Measurements from ENCODE around the gene CEMIP.

CEMIP gene

DNA sequence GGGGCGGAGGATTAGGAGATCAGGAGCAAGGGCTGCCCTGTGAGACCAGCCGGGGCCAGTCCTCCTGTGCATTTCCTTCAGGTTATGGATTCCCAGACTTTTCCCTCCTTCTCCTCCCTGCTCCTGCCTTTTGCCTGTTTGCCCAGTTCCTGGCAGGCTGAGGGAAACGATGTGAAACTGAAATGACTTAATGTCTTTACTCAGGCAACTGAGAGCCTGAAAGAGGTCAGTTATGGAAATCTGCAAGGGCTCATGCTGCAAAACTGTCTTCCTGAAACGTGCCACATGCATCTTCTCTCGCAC lies 153.3 kb downstream of the CEMIP start:
- no peaks in the 10 kb centered on the region for H3K27me3 ChIP-seq (ENCODE audit: low read depth, low read length)
- peaks cover 0 to 17% of the 10 kb centered on the region in 2 donors for H3K4me1 ChIP-seq (ENCODE audit: control insufficient read depth in 1 of 2, insufficient read depth in 2 of 2, low read length in 2 of 2)
- H3K9me3 ChIP-seq (ENCODE audit: control insufficient read depth in 1 of 2, low read length in 2 of 2) = no peaks in the 10 kb centered on the region
- H3K36me3 ChIP-seq (ENCODE audit: control insufficient read depth in 1 of 2, insufficient read depth in 2 of 2, low read length in 2 of 2) = no peaks in the 10 kb centered on the region
- no peak overlapping the region for H3K4me3 ChIP-seq (ENCODE audit: low read depth in 1 of 2, low read length in 2 of 2)
- H3K27ac ChIP-seq (ENCODE audit: low read length) = peak overlapping the region; percentile 17

- Histone ChIP-seq H3K36me3 (ENCODE audit: control insufficient read depth in 1 of 2, insufficient read depth in 2 of 2, low read length in 2 of 2) (no peaks in the 10 kb centered on the region), H3K27ac (ENCODE audit: low read length) (peak overlapping the region; percentile 17)
Observed at GRCh38 chr15:80932989-80933388, 153.8 kb downstream of the CEMIP start.

GRCh38 chr15:80934761-80935221 lies 155.6 kb downstream of the CEMIP start:
- no peak overlapping the region for H3K27ac ChIP-seq (ENCODE audit: low read length)
- no peaks in the 10 kb centered on the region for H3K9me3 ChIP-seq (ENCODE audit: control insufficient read depth in 1 of 2, low read length in 2 of 2)
- peaks cover 0 to 17% of the 10 kb centered on the region in 2 donors for H3K4me1 ChIP-seq (ENCODE audit: control insufficient read depth in 1 of 2, insufficient read depth in 2 of 2, low read length in 2 of 2)
- H3K36me3 ChIP-seq (ENCODE audit: control insufficient read depth in 1 of 2, insufficient read depth in 2 of 2, low read length in 2 of 2) = peaks cover 0 to 4% of the 10 kb centered on the region in 2 donors
- no peaks in the 10 kb centered on the region for H3K27me3 ChIP-seq (ENCODE audit: low read depth, low read length)
- no peak overlapping the region for H3K4me3 ChIP-seq (ENCODE audit: low read depth in 1 of 2, low read length in 2 of 2)

More at GRCh38 chr15:80932989-80933388, 153.8 kb downstream of the CEMIP start:
- Histone ChIP-seq H3K4me1 (ENCODE audit: control insufficient read depth in 1 of 2, insufficient read depth in 2 of 2, low read length in 2 of 2) (peaks cover 0 to 17% of the 10 kb centered on the region in 2 donors), H3K9me3 (ENCODE audit: control insufficient read depth in 1 of 2, low read length in 2 of 2) (no peaks in the 10 kb centered on the region), H3K27me3 (ENCODE audit: low read depth, low read length) (no peaks in the 10 kb centered on the region), H3K4me3 (ENCODE audit: low read depth in 1 of 2, low read length in 2 of 2) (no peak overlapping the region)

- H3K4me1 ChIP-seq (ENCODE audit: control insufficient read depth in 1 of 2, insufficient read depth in 2 of 2, low read length in 2 of 2) = peaks cover 0 to 25% of the 10 kb centered on the region in 2 donors
- no peak overlapping the region for H3K27ac ChIP-seq (ENCODE audit: low read length)
- H3K27me3 ChIP-seq (ENCODE audit: low read depth, low read length) = no peaks in the 10 kb centered on the region
- H3K4me3 ChIP-seq (ENCODE audit: low read depth in 1 of 2, low read length in 2 of 2) = no peak overlapping the region
- peaks cover 1 to 11% of the 10 kb centered on the region in 2 donors for H3K36me3 ChIP-seq (ENCODE audit: control insufficient read depth in 1 of 2, insufficient read depth in 2 of 2, low read length in 2 of 2)
- H3K9me3 ChIP-seq (ENCODE audit: control insufficient read depth in 1 of 2, low read length in 2 of 2) = no peaks in the 10 kb centered on the region
Observed at GRCh38 chr15:80936288-80937078, 157.3 kb downstream of the CEMIP start.

GRCh38 chr15:80937718-80938117 lies 158.5 kb downstream of the CEMIP start:
- no peaks in the 10 kb centered on the region for H3K27me3 ChIP-seq (ENCODE audit: low read depth, low read length)
- H3K9me3 ChIP-seq (ENCODE audit: control insufficient read depth in 1 of 2, low read length in 2 of 2) = no peaks in the 10 kb centered on the region
- H3K27ac ChIP-seq (ENCODE audit: low read length) = no peak overlapping the region
- H3K4me1 ChIP-seq (ENCODE audit: control insufficient read depth in 1 of 2, insufficient read depth in 2 of 2, low read length in 2 of 2) = peaks cover 0 to 26% of the 10 kb centered on the region in 2 donors
- no peak overlapping the region for H3K4me3 ChIP-seq (ENCODE audit: low read depth in 1 of 2, low read length in 2 of 2)
- peaks cover 11% of the 10 kb centered on the region in 2 donors for H3K36me3 ChIP-seq (ENCODE audit: control insufficient read depth in 1 of 2, insufficient read depth in 2 of 2, low read length in 2 of 2)

DNA sequence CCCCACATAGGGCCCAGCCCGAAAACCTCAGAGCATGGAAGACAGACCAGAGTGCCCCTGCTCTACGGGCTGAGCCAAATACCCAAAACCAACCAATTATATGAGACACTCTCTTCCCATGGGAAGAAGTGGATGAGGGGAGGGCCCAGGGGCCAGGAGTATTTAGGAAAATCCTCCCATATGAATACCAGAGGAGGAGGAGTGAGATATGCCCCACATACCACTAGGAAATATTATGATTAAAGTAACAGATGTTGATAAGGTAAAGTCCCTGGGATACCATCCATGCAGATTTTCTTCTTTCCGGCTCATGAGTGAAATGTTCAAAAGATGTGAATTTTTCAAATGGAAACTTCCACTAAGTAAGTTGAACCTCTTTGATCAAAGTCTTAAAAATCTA lies 160.0 kb downstream of the CEMIP start:
- Histone ChIP-seq H3K36me3 (ENCODE audit: control insufficient read depth in 1 of 2, insufficient read depth in 2 of 2, low read length in 2 of 2) (peaks cover 11 to 14% of the 10 kb centered on the region in 2 donors), H3K27ac (ENCODE audit: low read length) (no peak overlapping the region), H3K4me3 (ENCODE audit: low read depth in 1 of 2, low read length in 2 of 2) (no peak overlapping the region), H3K9me3 (ENCODE audit: control insufficient read depth in 1 of 2, low read length in 2 of 2) (no peaks in the 10 kb centered on the region), H3K4me1 (ENCODE audit: control insufficient read depth in 1 of 2, insufficient read depth in 2 of 2, low read length in 2 of 2) (peaks cover 0 to 31% of the 10 kb centered on the region in 2 donors), H3K27me3 (ENCODE audit: low read depth, low read length) (no peaks in the 10 kb centered on the region)

DNA sequence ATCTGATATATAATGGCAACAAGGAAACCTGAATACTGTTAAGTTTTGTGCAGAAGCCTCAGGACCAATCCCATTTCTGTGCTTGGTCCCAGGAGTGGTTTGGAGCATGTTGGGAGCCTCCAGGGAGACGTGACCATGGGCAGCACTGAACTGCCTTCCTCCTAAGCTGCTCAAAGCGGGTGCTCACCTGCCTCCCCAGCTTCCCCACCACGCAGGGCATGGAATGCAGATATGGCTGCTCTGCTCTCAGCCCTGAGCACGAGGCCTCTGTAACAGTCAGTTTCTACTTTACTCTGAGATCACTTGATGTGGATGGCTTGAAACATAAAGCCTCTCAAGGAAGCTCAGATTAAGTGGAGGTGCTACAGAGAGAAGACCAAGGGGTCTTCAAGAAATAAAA lies 161.2 kb downstream of the CEMIP start:
- peaks cover 11 to 21% of the 10 kb centered on the region in 2 donors for H3K36me3 ChIP-seq (ENCODE audit: control insufficient read depth in 1 of 2, insufficient read depth in 2 of 2, low read length in 2 of 2)
- no peak overlapping the region for H3K27ac ChIP-seq (ENCODE audit: low read length)
- H3K4me1 ChIP-seq (ENCODE audit: control insufficient read depth in 1 of 2, insufficient read depth in 2 of 2, low read length in 2 of 2) = peaks cover 0 to 31% of the 10 kb centered on the region in 2 donors
- no peaks in the 10 kb centered on the region for H3K9me3 ChIP-seq (ENCODE audit: control insufficient read depth in 1 of 2, low read length in 2 of 2)
- no peak overlapping the region for H3K4me3 ChIP-seq (ENCODE audit: low read depth in 1 of 2, low read length in 2 of 2)
- no peaks in the 10 kb centered on the region for H3K27me3 ChIP-seq (ENCODE audit: low read depth, low read length)

DNA sequence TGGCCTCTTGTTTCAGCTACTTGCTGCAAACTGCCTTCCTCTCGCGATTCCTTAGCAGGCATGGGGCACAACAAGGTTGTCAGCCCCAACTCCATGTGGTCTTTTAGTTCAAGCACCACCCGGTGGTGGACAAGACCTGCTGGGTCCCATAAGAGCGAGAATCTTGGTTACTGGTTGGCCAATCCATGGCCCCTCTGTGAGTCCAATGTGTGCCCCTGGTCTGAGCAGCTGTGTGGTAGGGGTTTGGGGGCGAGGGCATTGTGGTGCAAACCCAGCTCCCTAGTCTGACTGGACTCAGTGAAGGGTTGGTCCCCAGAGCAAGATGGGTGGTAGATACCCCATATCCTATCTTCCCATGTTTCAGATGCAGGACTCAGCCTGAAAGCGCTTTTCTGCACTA lies 161.7 kb downstream of the CEMIP start:
- H3K27me3 ChIP-seq (ENCODE audit: low read depth, low read length) = no peaks in the 10 kb centered on the region
- H3K9me3 ChIP-seq (ENCODE audit: control insufficient read depth in 1 of 2, low read length in 2 of 2) = no peaks in the 10 kb centered on the region
- peaks cover 0 to 31% of the 10 kb centered on the region in 2 donors for H3K4me1 ChIP-seq (ENCODE audit: control insufficient read depth in 1 of 2, insufficient read depth in 2 of 2, low read length in 2 of 2)
- H3K4me3 ChIP-seq (ENCODE audit: low read depth in 1 of 2, low read length in 2 of 2) = no peak overlapping the region
- H3K36me3 ChIP-seq (ENCODE audit: control insufficient read depth in 1 of 2, insufficient read depth in 2 of 2, low read length in 2 of 2) = peaks cover 11 to 26% of the 10 kb centered on the region in 2 donors
- H3K27ac ChIP-seq (ENCODE audit: low read length) = no peak overlapping the region

DNA sequence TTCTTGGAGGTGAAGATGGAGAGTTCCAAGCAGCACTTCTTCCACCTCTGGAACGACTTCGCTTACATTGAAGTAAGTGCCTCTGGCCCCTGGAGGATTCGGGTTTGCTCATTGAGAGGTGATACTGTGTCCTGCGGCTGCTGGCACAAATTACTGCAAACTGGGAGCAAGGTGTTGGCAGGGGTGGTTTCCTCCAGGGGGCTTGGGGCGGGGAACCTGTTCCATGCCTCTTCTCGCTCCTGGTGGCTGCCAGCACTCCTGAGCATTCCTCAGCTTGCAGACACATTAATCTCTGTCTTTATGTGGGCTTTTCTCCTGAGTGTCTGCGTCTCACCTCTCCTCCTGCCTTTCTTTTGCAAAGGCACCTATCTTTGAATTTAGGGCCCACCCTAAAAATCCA lies 163.1 kb downstream of the CEMIP start:
- Histone ChIP-seq H3K27me3 (ENCODE audit: low read depth, low read length) (no peaks in the 10 kb centered on the region), H3K36me3 (ENCODE audit: control insufficient read depth in 1 of 2, insufficient read depth in 2 of 2, low read length in 2 of 2) (peaks cover 19 to 40% of the 10 kb centered on the region in 2 donors), H3K4me3 (ENCODE audit: low read depth in 1 of 2, low read length in 2 of 2) (no peak overlapping the region), H3K9me3 (ENCODE audit: control insufficient read depth in 1 of 2, low read length in 2 of 2) (no peaks in the 10 kb centered on the region), H3K27ac (ENCODE audit: low read length) (no peak overlapping the region), H3K4me1 (ENCODE audit: control insufficient read depth in 1 of 2, insufficient read depth in 2 of 2, low read length in 2 of 2) (peaks cover 0 to 27% of the 10 kb centered on the region in 2 donors)

GRCh38 chr15:80942746-80943565 lies 163.8 kb downstream of the CEMIP start:
- Histone ChIP-seq H3K27me3 (ENCODE audit: low read depth, low read length) (no peaks in the 10 kb centered on the region), H3K27ac (ENCODE audit: low read length) (no peak overlapping the region), H3K36me3 (ENCODE audit: control insufficient read depth in 1 of 2, insufficient read depth in 2 of 2, low read length in 2 of 2) (peaks cover 22 to 47% of the 10 kb centered on the region in 2 donors), H3K4me3 (ENCODE audit: low read depth in 1 of 2, low read length in 2 of 2) (no peak overlapping the region), H3K4me1 (ENCODE audit: control insufficient read depth in 1 of 2, insufficient read depth in 2 of 2, low read length in 2 of 2) (peaks cover 0 to 27% of the 10 kb centered on the region in 2 donors), H3K9me3 (ENCODE audit: control insufficient read depth in 1 of 2, low read length in 2 of 2) (no peaks in the 10 kb centered on the region)

DNA sequence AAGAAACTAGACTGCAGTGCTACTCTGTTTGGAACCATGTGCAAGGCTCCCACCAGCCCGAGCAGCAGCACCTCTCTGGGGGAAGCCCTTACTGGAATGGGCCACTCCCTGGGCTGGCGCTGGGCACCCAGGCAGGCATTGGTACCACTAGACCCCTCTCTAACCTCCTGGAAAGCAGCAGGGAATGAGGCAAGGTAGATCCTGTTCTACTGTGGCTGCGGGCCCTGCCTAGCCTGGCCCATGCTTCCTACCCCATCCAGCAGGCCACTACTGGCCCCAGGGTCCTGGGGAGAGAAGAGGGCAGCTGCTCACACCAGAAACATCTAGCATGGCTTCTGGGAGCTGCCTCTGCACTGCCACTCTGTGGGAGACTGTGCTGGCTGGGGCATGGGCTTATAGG lies 165.6 kb downstream of the CEMIP start:
- Histone ChIP-seq H3K27ac (ENCODE audit: low read length) (no peak overlapping the region), H3K36me3 (ENCODE audit: control insufficient read depth in 1 of 2, insufficient read depth in 2 of 2, low read length in 2 of 2) (peaks cover 37 to 64% of the 10 kb centered on the region in 2 donors), H3K27me3 (ENCODE audit: low read depth, low read length) (no peaks in the 10 kb centered on the region), H3K4me1 (ENCODE audit: control insufficient read depth in 1 of 2, insufficient read depth in 2 of 2, low read length in 2 of 2) (peaks cover 0 to 27% of the 10 kb centered on the region in 2 donors), H3K4me3 (ENCODE audit: low read depth in 1 of 2, low read length in 2 of 2) (no peak overlapping the region), H3K9me3 (ENCODE audit: control insufficient read depth in 1 of 2, low read length in 2 of 2) (no peaks in the 10 kb centered on the region)
